ENCODE results near the gene NR1H3.
"Not testable (repeated sequence)": the region's sequence is repeated elsewhere in the genome, so short reads cannot be mapped to it uniquely, and the experiment has no call there.

NR1H3 gene

DNA sequence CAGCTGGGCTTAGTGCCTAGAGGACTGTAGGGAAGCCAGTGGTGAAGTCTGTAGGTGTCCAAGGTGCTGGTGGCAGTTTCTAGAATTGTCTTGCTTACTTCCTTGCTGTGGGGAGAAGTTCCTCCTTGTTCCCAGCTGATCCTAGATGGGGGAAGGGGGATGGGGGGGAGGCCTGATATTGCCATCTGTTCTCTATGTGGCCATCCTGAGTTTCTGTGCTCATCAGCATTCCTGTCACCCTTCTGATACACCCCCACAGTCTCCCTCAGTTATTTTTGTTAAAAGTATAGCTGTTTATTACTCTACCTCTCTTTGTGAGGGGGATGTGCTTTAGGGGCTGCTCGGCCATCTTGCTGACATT is 48.7 kb downstream of the NR1H3 start:
- DNase-seq (ENCODE audit: low spot score), result no peak

DNA sequence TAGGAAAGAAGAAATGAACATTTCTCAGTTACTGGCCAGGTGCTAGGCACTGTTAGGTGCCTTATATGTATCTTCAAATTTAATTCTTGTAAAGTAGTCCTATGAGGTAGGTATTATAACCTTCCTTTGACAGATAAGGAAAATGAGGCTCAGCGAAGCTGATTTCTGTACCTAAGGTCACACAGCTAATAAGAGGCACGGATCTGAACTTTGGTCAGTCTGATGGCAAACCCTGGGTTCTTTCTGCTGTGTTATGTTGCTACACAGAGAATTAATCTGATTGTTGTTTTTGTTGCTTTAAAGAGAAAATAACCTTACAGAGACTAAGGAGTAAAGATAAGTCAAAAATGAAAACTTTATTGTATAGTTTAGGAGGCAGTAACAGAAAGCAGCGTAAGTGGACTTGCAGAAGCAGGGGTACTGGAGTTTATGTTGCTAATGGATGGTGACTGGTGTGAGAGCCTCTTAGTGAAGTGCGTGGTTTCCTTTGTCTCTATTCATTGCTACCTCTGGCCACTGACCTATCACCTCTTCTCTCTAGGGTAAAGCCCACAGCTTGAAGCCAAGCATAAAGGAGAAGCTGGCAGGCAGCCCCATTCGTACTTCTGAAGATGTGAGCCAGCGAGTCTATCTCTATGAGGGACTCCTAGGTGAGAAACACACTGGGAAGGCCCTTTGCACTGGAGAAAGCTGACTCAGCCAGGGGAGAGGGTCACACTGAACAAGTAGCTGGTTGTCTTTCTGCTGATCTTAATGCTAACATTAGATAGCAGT is 50.4 kb downstream of the NR1H3 start:
- DNase-seq (ENCODE audit: low spot score), result no peak

DNA sequence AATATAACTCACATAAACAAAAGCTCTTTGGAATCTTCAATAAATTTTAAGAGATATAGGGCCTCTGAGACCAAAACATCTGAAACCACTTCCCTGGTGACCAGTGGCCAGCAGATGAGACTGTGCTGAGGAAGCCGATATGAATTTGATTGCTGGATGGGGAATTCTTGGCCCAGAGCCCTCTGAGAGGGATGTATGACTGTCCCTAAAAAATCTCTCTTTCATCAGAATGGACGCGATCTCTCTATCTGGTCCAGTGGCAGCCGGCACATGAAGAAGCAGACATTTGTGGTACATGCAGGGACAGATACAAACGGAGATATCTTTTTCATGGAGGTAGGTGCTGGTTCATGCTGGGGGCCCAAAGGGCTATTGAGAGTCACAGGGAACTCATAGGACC is 57.2 kb downstream of the NR1H3 start:
- no peak for DNase-seq (ENCODE audit: low spot score)

DNA sequence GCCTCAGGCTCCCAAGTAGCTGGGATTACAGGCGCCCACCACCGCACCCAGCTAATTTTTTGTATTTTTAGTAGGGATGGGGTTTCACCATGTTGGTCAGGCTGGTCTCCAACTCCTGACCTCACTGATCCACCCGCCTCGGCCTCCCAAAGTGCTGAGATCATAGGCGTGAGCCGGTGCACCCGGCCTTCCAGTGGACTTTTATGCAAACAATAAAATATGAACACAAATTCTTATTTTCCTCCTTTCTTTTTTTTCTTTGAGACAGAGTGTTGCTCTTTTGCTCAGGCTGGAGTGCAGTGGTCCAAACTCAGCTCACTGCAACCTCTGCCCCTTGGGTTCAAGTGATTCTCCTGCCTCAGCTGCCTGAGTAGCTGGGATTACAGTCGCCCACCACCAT is 58.7 kb downstream of the NR1H3 start:
- DNase-seq (ENCODE audit: low spot score), result not testable (repeated sequence)

DNA sequence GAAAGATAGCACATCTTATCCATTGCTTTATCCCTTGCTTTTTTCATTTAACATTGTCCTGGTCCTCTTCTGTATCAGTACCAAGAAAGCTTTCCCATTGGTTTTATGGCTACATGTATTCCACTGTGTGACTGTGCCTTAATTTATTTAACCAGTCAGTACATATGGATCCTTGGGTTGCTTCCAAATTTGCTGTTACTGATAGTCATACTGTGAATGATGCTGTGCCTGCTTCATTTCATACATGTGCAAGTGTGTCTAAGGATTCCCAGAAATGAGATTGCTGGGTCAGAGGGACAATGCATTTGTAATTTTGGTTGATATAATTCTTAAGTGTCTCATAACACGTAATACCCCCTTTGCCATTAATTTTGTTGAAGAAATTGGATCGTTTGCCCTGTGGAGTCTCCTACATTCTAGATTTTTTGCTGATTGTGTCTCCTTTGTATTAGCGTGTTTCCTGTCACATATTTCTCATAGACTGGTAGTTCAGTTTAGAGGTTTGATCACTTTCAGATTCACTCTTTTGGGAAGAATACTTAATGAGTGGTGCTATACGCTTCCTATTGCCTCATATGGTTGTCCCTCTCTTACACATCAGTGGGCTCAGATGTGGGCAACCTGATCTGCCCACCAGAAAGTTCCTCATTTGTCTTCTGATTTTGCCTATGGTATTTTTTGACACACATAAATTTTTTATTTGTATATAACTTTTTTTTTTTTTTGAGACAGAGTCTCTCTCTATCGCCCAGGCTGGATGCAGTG is 59.5 kb downstream of the NR1H3 start:
- DNase-seq (ENCODE audit: low spot score), result no peak

DNA sequence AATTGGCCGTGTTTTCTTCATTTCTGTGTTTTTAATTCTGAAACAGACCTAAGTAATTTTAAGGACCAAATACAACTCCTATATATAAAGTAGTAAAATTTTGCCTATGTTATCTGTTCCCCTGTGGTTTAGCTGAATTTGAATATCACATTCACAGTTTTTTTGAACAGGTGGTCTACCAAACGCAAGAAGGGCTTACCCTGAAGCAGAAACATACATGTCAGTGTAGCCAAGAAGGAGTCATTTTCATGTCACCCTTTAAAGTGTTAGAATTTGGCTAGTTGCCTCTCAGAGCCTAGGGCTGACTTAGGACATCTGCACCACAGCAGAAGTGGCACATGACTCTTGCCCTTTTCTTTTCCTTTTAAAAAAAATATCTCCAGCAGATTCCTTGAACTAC is 60.4 kb downstream of the NR1H3 start:
- no peak for DNase-seq (ENCODE audit: low spot score)

Data from activated CD4-positive, alpha-beta T cell treated with anti-CD3 and anti-CD28 coated beads, Interleukin-2, Interleukin-4, amounts not matched to agents 100 ng/mL and 50 ng/mL, durations not matched to agents 16 hours and 8 hours (primary cell).